Activated CD8-positive, alpha-beta memory T cell treated with anti-CD3 and anti-CD28 coated beads, Interleukin-2, amount 50 U/mL, for 1 hour (primary cell): ENCODE data around the gene LMOD1.
"Not testable (repeated sequence)": the region's sequence is repeated elsewhere in the genome, so short reads cannot be mapped to it uniquely, and the experiment has no call there.

Source experiments
- DNase-seq: peaks from one replicate; pipeline ENCODE4 v3.0.0-alpha.2; 2020; ENCODE audit errors: extremely low read depth

Gene LMOD1

DNA sequence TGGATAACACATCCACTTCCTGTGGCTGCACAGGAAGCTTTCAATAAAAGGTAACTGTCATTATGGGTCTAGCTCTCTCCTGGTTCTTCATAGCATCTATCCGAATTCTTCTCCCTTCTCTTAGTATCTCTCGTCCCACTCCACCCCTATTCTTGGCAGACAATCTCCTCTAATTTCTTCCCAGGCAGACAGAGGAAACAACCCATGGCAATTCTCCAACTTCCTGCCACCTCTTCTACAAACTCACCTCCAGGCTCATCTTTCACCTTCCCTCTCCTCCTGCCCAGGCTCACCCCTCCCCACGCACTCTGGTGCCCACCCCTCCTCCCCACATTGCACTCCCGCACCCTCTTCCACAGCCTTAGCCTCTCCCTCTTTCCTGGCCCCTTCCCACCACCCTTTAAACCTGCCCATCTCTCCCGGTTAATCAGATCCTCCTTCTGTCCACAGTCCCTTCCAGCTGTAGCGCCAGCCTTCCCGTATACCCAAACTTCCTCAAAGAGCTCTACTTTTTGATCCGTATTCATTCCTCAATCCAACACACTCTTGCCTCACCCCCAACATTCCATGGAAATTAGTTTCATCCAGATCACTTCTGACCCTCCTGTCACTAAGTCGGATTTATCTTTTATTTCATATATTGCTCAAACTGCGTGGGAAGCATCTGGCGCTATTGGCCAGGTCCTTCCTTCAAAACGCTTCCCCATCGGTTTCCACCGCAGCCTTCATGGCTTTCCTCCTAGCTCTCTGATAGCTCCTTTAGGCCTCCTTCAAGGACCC lies 31.7 kb downstream of the LMOD1 start:
- DNase-seq = no peak

DNA sequence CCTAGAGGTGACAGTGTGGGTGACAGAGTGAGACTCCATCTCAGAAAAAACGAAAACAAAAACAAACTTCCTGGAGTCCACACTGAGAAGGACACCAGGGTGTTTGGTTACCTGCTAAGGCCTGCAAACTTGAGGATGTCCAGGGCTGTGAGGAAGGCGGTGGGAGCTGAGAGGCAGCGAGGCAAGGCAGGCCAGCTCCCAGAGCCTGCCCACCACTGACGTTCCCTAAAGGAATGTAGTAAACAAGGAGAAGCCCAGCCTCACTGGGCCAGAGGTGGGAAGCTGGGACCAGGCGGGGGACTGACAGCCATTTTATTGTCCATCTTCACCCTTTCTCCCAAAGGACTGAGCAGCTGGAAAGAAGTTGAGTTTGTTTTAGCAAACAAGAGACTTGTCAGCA lies 33.5 kb downstream of the LMOD1 start:
- DNase-seq = no peak

DNA sequence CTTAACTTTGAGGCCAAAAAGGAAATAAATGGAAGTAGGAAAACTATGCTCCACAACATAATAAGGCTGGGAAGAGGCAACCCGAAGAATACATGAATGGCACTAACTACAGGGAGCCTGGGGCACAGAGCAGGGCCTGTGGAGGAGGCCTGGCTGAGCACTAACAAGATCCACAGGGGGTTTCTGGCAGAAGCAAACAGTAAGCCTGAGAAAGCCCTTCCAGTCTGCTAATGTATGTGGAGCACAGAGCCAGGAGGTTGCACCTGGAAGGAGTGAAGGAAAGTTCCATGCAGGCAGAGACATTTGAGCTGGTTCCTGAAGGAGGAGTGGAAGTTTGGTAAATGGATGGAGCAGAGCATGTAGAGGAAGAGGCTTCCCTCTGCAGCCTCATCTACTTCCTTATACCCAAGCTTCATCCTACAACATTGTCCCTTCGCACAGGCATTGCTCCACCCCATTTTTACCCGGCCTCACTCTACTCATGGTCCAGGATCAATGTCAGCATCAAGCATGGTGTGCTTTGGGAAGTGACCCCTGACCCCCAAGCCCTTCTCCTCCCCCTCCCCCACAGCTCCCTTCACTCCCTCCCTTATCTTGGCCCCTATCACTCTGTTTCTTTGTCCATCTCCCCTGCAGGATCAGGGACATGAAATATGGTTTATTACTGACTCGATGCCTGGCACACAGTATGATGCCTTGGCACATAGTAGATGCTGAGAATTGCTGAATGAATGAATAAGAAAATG lies 34.3 kb downstream of the LMOD1 start:
- no peak for DNase-seq

DNA sequence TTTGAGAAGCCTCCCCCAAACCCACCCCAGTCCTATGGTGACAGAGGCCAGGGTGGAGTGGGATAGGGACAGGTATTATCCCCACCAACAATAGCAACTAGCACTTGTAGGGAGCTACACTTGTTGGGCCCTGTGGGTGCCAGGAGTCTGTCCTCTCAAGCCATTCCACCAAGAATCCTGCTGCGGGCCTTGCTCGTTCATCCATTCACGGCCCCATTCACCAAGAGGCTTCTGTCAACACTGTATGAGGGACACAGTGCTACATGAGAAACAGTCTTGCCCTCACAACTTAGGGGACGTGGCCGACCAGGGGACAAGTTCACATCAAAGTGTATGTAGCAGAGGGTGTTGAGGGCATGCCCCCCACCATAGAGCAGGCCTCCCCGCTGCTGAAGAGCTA lies 38.7 kb downstream of the LMOD1 start:
- DNase-seq = no peak

DNA sequence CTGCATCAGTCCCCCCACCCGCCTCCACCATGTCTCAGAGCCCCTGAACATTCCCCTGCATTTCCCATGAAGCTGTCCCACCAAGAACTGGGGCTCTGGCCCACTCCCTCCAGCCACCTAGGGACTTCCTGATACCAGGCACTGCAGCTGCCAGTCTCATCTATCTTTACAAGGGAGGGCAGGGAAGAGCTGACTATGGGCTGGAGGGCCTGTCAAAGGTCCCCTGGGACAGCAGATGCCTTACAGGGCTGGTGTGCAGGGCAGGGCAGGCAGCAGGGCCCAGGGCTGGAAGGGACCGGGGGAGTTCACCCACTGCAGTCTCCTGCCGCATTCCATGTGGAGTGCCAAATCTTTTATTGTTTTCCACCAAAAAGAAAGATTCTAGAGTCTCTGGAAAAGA lies 40.0 kb downstream of the LMOD1 start:
- no peak for DNase-seq

DNA sequence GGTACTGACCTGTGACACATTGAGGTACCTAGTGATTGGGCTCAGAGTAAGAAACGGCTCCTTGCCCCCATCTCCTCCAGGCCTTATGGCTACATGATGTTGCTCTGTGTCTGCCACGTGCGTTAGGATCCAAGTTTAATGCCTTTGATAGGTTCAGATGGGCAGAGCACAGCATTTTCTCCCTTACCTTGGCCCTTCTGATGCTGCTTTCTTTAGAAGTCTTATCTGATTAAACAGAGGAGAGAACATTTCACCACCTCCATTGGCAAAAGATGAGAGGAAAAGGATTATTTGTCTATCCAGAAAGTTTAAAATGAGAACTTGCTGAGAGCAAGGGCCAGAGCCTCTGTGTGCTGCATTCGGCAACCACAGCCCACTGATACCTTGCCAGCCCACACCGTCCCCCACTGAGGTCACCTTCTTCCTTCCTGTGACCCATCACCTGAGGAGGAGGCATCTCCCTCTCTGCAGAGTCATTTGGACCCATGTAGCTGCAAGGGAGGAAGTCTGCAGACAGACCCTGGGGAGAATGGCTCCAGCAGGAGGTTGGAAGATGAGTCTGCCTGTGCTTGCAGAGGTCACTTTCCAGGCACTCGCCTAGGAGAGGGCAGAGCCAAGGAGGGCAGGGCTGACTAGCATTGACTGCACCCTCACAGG lies 41.0 kb downstream of the LMOD1 start:
- DNase-seq = no peak

DNA sequence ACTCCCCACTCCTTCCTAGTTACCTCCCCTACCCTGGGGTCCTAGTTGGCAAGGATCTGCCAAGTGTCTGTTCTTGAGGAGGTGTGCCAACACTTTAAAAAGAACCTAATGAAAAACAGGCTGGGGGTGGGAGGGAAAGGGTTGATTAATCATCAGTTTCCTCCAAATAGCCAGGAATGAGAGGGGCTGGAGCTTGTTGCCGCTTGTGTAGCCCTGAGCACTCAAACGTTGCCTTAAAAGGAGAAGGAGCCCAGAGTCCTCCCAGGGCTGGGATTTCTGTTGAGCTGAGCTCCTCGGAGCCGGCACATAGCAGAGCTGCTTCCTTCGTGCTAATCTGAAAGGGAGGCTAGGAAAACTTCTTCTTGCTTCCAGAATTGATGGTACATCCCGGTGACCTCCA lies 41.8 kb downstream of the LMOD1 start:
- DNase-seq = no peak

DNA sequence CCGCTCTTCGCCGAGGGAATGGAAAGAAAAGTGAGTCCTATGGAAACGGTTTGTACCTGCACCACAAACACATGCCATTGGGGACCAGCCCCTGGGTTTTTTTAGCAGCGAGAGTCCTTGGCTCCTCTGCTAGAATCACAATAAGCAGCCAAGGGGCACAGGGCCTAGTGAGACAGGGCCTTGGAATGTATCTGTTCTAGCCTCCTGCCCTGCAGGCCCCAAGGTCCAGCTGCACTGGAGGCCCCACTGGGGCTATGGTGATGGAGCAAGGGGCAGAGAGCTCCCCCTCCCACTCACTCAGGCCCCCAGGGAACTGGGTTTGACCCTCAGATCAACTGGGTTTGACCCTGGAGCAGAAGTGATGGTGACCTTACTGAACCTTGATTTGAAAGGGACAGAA lies 43.2 kb downstream of the LMOD1 start:
- no peak for DNase-seq

DNA sequence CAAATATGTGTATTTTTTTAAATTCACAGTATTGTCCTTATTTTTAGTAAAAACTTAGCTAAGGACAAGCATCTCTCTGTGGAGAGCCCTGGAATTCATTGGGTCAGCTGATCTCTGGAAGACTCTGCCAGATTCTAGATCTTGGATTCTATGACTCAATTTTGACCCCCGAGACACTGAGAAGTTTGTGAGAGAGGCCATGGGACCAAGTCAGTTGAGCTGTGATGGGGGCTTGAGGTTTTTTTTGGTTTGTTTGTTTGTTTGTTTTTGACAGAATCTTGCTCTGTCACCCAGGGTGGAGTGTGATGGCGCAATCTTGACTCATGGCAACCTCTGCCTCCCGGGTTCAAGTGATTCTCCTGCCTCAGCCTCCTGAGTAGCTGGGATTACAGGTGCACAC lies 44.1 kb downstream of the LMOD1 start:
- DNase-seq = no peak

DNA sequence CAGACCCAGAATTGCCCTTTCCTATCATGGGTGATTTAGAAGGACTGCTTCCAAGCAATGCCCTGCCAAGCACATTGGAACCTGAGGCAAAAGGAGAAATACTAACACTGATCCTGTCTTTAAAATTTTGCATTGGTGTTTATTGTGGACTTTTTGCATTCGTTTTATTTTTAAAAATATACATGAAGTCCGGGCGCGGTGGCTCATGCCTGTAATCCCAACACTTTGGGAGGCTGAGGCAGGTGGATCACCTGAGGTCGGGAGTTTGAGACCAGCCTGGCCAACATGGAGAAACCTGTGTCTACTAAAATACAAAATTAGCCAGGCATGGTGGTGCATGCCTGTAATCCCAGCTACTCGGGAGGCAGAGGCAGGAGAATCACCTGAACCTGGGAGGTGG lies 45.3 kb downstream of the LMOD1 start:
- DNase-seq = not testable (repeated sequence)

DNA sequence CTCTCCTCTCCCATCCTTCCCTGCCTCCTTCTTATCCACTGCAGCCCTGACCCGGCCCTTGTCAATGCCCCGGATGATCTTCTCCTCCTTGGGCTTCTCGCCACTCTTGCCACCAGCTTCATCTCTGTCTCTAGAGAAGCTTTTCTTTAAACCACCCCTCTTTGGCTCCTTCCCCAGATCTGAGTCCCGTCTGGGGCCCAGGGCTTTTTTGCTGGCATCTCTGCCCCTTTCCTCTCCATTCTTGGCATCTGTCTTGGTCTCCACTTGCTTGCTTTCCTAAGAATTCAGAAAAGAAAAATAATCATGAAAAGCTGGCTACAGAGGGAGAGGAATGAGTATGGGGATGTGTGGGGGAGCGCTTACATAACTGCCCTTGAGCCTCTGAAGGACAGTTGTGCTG lies 45.9 kb downstream of the LMOD1 start:
- no peak for DNase-seq

DNA sequence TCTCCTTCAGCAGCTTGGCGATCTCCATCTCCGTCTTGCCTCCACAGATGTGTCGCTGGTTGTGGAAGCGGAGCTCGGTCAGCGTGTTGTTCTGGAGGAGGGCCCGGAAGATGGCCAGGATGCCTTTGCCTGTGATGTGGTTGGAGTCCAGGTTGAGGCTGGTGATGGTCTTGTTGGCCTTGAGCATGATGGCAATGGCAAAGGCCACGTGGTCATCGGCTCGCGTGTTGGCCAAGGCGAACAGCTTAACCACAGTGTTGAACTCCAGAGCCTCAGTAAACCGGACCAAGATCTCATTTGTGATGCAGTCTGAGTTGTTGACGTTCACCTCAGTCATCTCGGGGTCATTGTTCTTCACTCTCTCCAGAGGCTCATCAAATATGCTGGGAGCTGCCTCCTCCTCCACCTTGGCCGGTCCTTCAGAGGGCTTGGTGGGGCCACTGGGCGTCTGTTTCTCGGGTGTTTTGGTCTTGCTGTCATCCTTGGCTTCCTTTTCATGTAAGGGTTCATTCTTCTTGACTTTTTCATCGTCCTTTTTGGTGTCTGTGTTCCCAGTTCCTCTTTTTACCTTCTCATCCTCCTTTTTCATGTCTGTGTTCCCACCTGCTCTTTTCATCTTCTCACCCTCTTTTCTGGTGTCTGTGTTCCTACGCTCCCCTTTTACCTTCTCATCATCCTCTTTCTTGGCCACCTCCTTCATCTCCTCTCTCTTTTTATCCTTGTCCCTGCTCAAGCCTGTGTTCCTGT lies 46.5 kb downstream of the LMOD1 start:
- DNase-seq = no peak

DNA sequence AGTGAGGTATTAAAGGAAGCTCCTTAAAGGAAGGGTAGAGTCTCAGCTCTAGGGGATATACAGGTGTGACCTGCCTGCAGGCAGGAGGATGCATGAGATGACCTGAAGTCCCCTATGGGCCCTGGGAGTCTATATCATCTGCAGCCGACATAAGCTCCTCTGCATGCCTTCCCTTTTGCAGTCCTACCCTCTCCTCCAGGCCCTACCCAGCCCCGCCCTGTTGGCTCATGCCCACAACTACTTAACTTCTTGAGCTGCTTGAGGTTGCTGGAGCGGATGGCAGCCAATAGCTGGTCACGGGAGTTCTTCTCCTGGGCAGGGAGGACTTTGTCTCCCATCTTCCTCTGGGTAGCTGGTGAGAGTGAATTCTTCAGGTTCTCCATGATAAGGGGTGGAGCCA lies 47.4 kb downstream of the LMOD1 start:
- no peak for DNase-seq

DNA sequence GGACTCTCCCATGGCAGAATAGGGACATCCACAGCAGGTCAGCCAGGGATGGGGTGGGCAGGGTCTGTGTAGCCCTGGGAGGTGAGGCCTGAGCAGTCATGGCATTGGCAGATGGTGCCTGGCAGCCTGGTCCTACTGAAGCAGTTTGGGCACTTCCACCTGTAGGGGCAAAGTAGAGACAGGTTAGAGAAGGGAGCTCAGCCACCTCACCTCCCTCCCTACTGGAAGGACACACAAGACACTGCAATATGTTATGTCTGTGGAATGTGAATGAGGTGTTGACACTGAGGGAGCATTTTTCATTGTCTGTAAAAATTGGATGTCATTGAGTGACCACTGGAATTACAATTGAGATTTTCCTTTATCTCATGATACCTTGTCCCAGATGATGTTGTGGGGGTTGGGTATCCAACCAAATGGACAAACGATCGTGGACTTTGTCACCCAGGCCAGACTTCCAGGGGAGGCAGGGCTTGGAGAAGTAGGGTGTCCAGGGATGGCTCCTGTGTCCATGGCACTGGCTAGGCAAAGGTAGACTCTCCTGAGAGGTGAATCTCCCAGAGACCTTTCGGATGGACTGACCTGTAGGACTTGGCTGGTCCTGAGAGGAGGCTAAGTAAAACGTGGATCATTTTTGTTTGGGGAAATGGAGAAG lies 48.0 kb downstream of the LMOD1 start:
- no peak for DNase-seq

DNA sequence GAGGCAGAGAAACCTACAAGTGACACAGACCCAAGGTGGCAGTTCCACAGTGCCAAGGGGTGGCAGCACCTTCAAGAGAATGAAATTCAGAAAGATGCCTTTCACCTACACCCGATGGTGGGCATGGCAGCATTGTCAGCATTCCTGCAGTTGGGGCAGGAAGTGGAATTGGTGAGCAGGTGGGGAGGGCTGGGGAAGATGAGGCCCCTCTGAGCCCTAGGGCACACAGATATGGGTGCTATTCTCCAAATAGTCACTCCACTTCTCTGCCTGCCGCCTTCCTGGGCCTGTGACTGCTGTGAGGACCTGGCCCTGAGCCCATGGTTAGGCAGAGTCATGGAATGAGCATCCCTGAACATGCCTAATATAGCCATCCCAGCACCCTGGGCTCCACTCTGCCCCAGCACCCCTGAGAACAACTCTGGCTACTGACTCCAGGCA lies 49.4 kb downstream of the LMOD1 start:
- no peak for DNase-seq

DNA sequence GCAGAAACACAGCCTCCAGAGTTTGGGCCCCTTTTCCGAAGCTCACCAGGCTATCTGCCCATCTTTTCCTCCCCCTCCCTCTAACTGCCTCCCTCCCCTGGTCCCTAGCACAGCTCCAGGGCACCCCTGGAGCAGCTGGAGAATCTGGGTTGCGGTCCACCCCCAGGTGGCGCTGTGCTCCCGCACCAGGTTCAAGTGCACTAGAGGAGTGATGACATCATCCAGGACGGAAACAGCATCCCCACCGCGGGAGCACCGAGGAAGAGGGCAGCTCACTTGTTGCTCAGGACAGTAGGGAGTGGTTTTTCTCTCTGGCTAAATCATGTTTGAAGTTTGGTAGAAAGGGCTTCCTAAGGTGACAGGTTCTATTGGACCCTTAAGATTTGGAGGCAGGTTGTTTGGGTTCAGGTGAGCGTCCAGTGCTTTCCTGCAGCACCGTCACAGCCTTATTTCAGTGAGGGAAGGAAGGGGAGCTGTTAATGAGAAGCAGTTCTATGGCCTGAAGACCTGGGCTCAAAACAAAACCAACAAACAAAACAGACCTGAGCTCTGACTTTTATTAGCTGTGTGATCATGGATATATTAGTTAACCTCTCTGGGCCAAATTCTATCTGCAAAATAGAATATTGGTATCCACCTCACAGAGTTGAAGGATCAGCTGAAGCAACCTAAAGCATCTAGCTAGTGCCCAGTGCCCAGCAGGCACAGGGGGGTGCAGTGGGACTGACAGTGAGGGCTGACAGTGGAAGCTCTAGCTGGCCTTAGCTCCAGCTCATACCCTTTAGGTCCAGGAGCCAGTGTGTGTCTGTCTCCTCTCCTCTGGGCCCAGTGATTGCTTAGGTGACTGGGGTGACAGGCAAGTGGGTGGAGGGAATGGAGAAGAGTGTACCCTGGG lies 50.2 kb downstream of the LMOD1 start:
- DNase-seq = peak; percentile 22

DNA sequence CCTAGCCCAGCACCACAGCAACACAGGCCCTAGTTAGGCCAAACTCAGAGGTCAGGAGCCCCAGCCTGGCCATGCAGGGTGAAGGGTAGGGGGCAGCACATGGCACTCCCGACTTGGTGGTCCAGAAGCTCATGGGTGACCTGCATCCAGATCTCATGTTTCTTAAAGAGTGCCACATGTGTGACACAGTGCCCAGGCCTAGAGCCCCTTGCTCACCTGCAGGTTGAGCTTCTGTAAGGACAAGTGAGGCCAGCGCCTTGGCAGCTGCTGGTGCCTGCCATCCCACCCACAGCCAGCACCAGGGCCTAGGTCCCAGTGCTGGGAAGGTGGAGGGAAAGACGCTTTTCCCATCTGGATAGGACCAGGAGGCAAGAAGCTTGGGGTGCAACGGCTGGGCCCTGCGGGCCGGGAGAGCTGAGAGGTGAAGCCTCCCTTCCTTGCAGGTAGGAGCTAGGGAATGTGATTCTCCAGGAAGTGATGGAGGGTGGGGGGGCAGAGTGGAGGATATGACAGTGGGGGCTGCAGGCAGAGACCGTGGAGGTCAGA lies 51.2 kb downstream of the LMOD1 start:
- DNase-seq = no peak

DNA sequence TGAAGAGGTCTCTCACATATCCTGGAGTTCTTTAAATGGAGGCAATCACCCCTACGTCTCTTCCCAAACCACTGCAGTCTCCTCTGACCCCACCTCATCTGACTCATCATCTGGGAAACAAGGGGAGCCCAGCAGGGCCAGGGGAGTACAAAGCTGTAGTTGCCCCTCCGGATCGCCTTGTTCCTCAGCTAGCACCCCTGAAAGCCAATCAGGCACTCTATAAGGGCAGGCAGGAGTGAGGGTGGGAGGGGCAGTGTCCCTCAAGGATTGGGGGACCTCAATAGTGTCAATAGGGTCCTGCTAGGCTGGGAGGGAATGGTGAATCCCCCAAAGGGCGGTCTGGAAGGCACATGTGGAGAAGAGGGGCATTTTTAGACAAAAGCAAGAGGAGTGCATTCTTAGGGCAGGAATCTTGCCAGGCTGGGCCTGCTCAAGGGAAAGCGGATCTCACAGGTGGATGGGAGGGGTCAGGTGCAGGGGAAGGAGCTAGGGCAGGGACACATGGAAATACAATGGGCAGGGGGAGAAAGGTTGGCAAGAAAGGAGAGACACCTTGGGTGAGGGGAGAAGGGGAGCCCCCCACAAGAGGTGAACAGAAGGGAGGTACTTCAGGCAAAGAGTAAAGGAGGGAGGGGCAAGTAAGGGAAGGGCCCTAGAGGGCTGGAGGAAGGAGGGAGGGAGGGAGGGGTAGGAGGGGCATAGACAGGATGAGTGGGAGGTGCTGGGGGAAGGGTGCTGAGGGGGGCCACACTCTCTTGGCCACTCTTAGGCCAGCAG lies 51.8 kb downstream of the LMOD1 start:
- no peak for DNase-seq

DNA sequence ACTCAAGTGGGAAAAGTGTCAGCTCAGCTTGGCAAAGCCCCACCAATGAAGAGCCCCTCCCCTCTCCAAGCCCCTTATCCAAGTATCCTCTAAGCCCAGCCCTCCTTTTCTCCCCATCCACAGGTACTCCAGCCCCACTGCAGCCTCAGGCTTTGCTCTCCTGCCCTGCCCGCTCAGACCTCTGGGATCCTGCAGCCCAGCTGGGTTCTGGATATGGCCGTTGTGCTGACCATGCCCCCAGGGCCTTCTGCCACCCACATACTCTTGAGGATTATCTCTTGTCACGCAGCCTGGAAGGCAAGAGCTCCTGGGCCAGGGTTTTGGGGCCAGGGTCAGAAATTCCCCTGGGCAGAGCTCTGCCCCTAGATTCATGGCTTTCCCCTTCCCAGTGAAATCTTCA lies 52.9 kb downstream of the LMOD1 start:
- no peak for DNase-seq

DNA sequence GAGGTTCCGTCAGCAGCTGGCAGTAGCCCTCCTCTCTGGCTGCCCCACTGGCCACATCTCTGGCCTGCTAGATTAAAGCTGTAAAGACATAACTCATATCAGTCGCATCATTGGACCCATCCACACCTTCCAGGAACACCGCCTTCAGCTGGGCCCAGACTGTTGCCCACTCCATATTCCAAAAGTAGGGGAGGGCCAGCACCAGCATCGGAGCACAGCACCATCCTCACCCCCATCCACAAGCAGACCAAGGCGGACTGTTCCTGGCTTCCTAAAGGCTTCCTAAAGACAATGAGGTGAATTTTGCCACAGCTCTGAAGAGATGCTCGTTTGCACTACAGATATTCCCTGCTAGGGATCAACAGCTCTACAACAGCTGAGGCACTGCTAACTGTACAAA lies 54.1 kb downstream of the LMOD1 start:
- DNase-seq = no peak
